Fibroblast of mammary gland (primary cell): ENCODE measurements around the gene ARHGEF28.
A peak's percentile ranks its signal among the peaks of the same experiment; 100 is the strongest.

Source experiments
- DNase-seq: peaks from one replicate; pipeline ENCODE4 v3.0.0-alpha.2; 2010; ENCODE audit warnings: low read depth
- H3K4me3 ChIP-seq: 2 replicates; pipeline ENCODE4 v1.5.1; 2011; ENCODE audit warnings: low read depth, mild to moderate bottlenecking, low read length, moderate library complexity; ENCODE audit not compliant: control insufficient read depth
- TF ChIP-seq, protein P1 (sequence below): conservative IDR thresholded peaks from 2 replicates; pipeline ENCODE4 v1.5.1; 2011; ENCODE audit warnings: low read depth, low read length, inconsistent platforms; ENCODE audit not compliant: control insufficient read depth, insufficient read depth

ARHGEF28 gene

DNA sequence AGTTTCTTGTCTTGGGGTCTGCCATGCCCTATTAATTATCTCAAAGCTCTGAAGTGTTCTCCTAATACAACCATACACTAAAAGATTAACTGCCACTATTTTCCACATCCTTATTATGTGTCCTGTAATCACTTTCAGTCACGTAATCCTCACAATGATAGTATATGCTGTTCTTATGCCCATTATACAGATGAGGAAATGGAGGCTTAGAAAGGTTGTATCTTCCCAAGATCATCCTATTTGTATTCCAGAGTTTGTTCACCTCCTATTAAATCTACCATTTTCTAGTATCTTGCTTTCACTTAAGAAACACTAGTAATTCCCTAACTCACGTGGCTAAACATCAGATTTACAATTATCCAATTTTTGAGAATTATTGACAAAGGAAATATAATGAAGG is 2.9 kb upstream of the ARHGEF28 start:
- no peak for DNase-seq
- TF ChIP-seq, protein P1, sequence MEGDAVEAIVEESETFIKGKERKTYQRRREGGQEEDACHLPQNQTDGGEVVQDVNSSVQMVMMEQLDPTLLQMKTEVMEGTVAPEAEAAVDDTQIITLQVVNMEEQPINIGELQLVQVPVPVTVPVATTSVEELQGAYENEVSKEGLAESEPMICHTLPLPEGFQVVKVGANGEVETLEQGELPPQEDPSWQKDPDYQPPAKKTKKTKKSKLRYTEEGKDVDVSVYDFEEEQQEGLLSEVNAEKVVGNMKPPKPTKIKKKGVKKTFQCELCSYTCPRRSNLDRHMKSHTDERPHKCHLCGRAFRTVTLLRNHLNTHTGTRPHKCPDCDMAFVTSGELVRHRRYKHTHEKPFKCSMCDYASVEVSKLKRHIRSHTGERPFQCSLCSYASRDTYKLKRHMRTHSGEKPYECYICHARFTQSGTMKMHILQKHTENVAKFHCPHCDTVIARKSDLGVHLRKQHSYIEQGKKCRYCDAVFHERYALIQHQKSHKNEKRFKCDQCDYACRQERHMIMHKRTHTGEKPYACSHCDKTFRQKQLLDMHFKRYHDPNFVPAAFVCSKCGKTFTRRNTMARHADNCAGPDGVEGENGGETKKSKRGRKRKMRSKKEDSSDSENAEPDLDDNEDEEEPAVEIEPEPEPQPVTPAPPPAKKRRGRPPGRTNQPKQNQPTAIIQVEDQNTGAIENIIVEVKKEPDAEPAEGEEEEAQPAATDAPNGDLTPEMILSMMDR = no peak
- no peak overlapping the region for H3K4me3 ChIP-seq

DNA sequence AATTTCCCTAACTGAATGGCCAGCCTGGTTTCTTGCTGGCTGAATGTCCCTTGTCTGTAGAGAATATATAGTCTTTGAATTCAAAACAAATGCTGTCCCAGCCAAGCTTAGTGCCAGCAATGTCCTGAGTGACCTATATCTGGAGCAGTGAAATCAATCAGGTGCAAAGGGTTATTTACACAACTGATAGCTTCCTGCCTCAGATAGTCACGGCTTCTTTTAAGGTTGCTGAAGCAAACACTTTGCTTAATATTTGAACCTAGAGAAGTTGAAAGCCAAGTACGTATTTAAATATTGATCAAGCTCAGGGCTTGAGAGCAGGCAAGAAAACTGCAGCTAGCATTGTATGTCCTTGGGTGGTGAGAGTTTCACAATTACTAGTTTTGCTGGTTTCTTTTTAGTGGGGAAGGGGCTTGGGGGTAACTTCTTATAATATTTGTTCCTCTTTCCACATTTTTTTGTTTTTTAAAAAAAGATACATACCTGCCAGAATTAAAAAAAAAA is 2.0 kb upstream of the ARHGEF28 start:
- no peak overlapping the region for H3K4me3 ChIP-seq
- no peak for DNase-seq
- TF ChIP-seq, protein P1 = no peak

DNA sequence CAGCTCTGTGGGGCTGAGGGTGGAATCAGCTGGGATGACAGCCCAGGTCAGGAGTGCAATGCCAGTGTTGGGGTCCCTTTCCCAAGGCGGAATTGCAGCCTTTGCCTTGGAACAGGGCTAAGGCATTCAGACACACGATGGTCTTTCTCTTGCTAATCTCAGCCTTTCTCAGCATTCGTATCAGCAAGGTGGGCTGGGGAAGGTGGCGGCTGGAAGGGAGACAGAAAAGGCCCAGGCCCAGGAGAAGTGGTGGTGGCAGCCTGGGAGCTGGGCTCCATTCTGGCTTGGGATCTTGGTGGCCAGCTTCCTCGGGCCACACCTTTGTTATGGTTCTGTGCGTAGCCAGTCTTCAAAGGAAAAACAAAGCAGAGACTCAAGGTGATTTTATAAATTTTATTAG is 1.1 kb upstream of the ARHGEF28 start:
- H3K4me3 ChIP-seq = no peak overlapping the region
- DNase-seq = no peak
- TF ChIP-seq, protein P1 = no peak

- H3K4me3 ChIP-seq = peak overlapping the region; percentile 50
These were observed 538 bp upstream of the ARHGEF28 start for GRCh38 chr5:73625372-73625943.

GRCh38 chr5:73626814-73627313 is 868 bp downstream of the ARHGEF28 start:
- DNase-seq = no peak
- peak overlapping the region; percentile 54 for H3K4me3 ChIP-seq
- TF ChIP-seq, protein P1 = no peak

More at GRCh38 chr5:73625372-73625943, 538 bp upstream of the ARHGEF28 start:
- DNase-seq = peak; percentile 23
- TF ChIP-seq, protein P1 = no peak

DNA sequence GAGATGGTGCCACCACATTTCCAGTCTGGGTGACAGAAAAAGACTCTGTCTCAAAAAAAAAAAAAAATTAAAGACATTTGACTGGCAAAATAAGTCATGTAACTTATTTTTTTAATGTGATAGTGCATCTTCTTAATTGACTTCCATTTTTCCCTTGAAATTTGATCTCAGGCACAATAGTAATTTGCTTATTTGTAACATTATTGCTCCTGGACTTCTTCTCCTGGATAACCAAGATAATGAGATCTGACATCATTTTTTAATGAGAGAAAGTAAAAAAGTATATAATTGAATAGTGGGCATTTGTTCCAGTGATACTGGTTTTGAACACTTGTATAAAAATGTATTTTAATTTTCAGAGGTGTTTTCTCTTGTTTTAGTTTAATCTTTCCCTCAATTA is 3.5 kb downstream of the ARHGEF28 start:
- H3K4me3 ChIP-seq = no peak overlapping the region
- DNase-seq = no peak
- TF ChIP-seq, protein P1 = no peak

GRCh38 chr5:73630765-73631164 is 4.8 kb downstream of the ARHGEF28 start:
- no peak for DNase-seq
- H3K4me3 ChIP-seq = no peak overlapping the region
- TF ChIP-seq, protein P1 = no peak
